Measurements from ENCODE around the gene DDX39B. TPM values are rescaled to one million over a fixed set of nuclear protein-coding genes. Genes with fewer than 3 reads are reported as not detected.
"Not testable (repeated sequence)": the region's sequence is repeated elsewhere in the genome, so short reads cannot be mapped to it uniquely, and the experiment has no call there.

The DDX39B gene
- total RNA-seq, 1 donor from 2014 or later, result 294 TPM

- H3K4me3 Mint-ChIP-seq (ENCODE audit: unreplicated experiment), result peak within 1 kb of the TSS; percentile 82
- Histone ChIP-seq H3K4me2 (ENCODE audit: low read length) (peak within 1 kb of the TSS; percentile 95), H4K20me1 (ENCODE audit: insufficient read depth, low read length) (peaks cover 19% of the 10 kb centered on the region), H3K36me3 (ENCODE audit: insufficient read depth, low read length) (no peaks in the 10 kb centered on the region), H2AFZ (ENCODE audit: low read depth, low read length) (peak within 1 kb of the TSS; percentile 80), H3K27me3 (ENCODE audit: insufficient read depth, low read length) (no peaks in the 10 kb centered on the region), H3K4me3 (ENCODE audit: insufficient read depth, low read depth, low read length) (peak within 1 kb of the TSS; percentile 68), H3K27ac (ENCODE audit: low read depth, low read length) (no peak within 1 kb of the TSS), H3K9me3 (ENCODE audit: insufficient read depth, low read depth, low read length) (no peaks in the 10 kb centered on the region), H3K4me1 (ENCODE audit: insufficient read depth, low read length) (peaks cover 15% of the 10 kb centered on the region), H3K9ac (ENCODE audit: low read length) (peak within 1 kb of the TSS; percentile 73), H3K79me2 (ENCODE audit: insufficient read depth, low read length) (peaks cover 31% of the 10 kb centered on the region)
- peaks cover 19% of the 10 kb centered on the region for H3K27me3 Mint-ChIP-seq (ENCODE audit: low read depth, unreplicated experiment)
- H3K36me3 Mint-ChIP-seq (ENCODE audit: low read depth, unreplicated experiment), result peaks cover 4% of the 10 kb centered on the region
- peaks cover 10% of the 10 kb centered on the region for H3K4me1 Mint-ChIP-seq (ENCODE audit: low read depth, unreplicated experiment)
- no peak for TF ChIP-seq EZH2 (IDR thresholded peaks at IDR 0.05; ENCODE audit: insufficient read depth, low read length)
- TF ChIP-seq CTCF (IDR thresholded peaks at IDR 0.05; ENCODE audit: insufficient read depth, low read depth, low read length), result no peak
- DNase-seq (ENCODE audit: low read depth) (peak; percentile 69), FAIRE-seq (no peak)
- H3K27ac Mint-ChIP-seq (ENCODE audit: unreplicated experiment), result peak within 1 kb of the TSS; percentile 4
- no peaks in the 10 kb centered on the region for H3K9me3 Mint-ChIP-seq (ENCODE audit: unreplicated experiment)
Observed at GRCh38 chr6:31497531-31498476, 44.0 kb downstream of the DDX39B start, which contains the start of gene MICB. MICB (plus strand) TSS chr6:31498145; CDS start chr6:31498194, 49 bp downstream.

DNA sequence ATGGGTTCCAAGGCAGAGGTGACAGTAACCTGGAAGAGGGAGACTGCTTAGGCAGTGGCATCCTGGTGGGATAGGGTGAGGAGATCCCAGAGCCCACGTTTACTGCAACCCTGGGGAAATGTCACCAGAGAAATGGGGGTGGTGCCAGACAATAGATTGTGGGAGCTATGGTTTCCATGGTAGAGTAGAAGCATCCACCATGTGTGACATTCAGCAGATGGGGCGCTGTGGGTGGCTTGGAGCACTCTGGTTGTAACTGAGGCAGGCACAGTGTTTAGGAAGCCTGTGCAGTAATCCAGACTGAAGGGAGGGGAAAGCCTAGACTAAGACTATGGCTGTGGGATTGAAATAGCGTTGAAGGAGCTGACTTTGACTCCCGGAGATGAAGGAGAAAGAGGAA, 45.0 kb downstream of the DDX39B start:
- Mint-ChIP-seq H3K4me1 (ENCODE audit: low read depth, unreplicated experiment) (peaks cover 10% of the 10 kb centered on the region), H3K4me3 (ENCODE audit: unreplicated experiment) (peak overlapping the region; percentile 81), H3K27me3 (ENCODE audit: low read depth, unreplicated experiment) (peaks cover 19% of the 10 kb centered on the region)
- DNase-seq (ENCODE audit: low read depth); H3K27me3 ChIP-seq (ENCODE audit: insufficient read depth, low read length); H3K36me3 Mint-ChIP-seq (ENCODE audit: low read depth, unreplicated experiment); H3K4me3 ChIP-seq (ENCODE audit: insufficient read depth, low read depth, low read length); H3K9me3 ChIP-seq (ENCODE audit: insufficient read depth, low read depth, low read length); H3K9me3 Mint-ChIP-seq (ENCODE audit: unreplicated experiment); FAIRE-seq; H3K27ac ChIP-seq (ENCODE audit: low read depth, low read length); H3K27ac Mint-ChIP-seq (ENCODE audit: unreplicated experiment); H2AFZ ChIP-seq (ENCODE audit: low read depth, low read length); H3K36me3 ChIP-seq (ENCODE audit: insufficient read depth, low read length): not testable (repeated sequence)
- Histone ChIP-seq H3K4me1 (ENCODE audit: insufficient read depth, low read length) (peaks cover 15% of the 10 kb centered on the region), H3K4me2 (ENCODE audit: low read length) (peak overlapping the region; percentile 95), H3K9ac (ENCODE audit: low read length) (peak overlapping the region; percentile 73), H4K20me1 (ENCODE audit: insufficient read depth, low read length) (peaks cover 15% of the 10 kb centered on the region), H3K79me2 (ENCODE audit: insufficient read depth, low read length) (peaks cover 29% of the 10 kb centered on the region)

GRCh38 chr6:31495580-31495979, 46.2 kb downstream of the DDX39B start:
- Histone ChIP-seq H3K79me2 (ENCODE audit: insufficient read depth, low read length) (peaks cover 17% of the 10 kb centered on the region), H3K9ac (ENCODE audit: low read length) (peak overlapping the region; percentile 82), H3K27me3 (ENCODE audit: insufficient read depth, low read length) (no peaks in the 10 kb centered on the region), H3K27ac (ENCODE audit: low read depth, low read length) (peak overlapping the region; percentile 83), H3K9me3 (ENCODE audit: insufficient read depth, low read depth, low read length) (no peaks in the 10 kb centered on the region), H3K4me1 (ENCODE audit: insufficient read depth, low read length) (peaks cover 15% of the 10 kb centered on the region), H3K4me2 (ENCODE audit: low read length) (peak overlapping the region; percentile 95), H3K36me3 (ENCODE audit: insufficient read depth, low read length) (no peaks in the 10 kb centered on the region), H4K20me1 (ENCODE audit: insufficient read depth, low read length) (peaks cover 11% of the 10 kb centered on the region), H3K4me3 (ENCODE audit: insufficient read depth, low read depth, low read length) (peak overlapping the region; percentile 75), H2AFZ (ENCODE audit: low read depth, low read length) (no peak overlapping the region)
- FAIRE-seq, result no peak
- no peaks in the 10 kb centered on the region for H3K9me3 Mint-ChIP-seq (ENCODE audit: unreplicated experiment)
- H3K4me3 Mint-ChIP-seq (ENCODE audit: unreplicated experiment), result peak overlapping the region; percentile 87
- H3K36me3 Mint-ChIP-seq (ENCODE audit: low read depth, unreplicated experiment), result peaks cover 2% of the 10 kb centered on the region
- peak; percentile 42 for DNase-seq (ENCODE audit: low read depth)
- H3K27me3 Mint-ChIP-seq (ENCODE audit: low read depth, unreplicated experiment), result peaks cover 19% of the 10 kb centered on the region
- peaks cover 10% of the 10 kb centered on the region for H3K4me1 Mint-ChIP-seq (ENCODE audit: low read depth, unreplicated experiment)
- TF ChIP-seq CTCF (IDR thresholded peaks at IDR 0.05; ENCODE audit: insufficient read depth, low read depth, low read length) (no peak), EZH2 (IDR thresholded peaks at IDR 0.05; ENCODE audit: insufficient read depth, low read length) (no peak)
- H3K27ac Mint-ChIP-seq (ENCODE audit: unreplicated experiment), result peak overlapping the region; percentile 54

All from astrocyte (in vitro differentiated cells and primary cell).